HCT116 (cell line): Measurements from ENCODE around the gene NPIPB2.

Source experiments
- CTCF ChIP-seq, 3 experiments: fragments of 200-600 bp in 1 of 3; sonication (generic) in 1 of 3; IDR thresholded peaks in 2 of 3; conservative IDR thresholded peaks in 1 of 3; 2 replicates each; pipeline ENCODE4 v1.5.1; 2012 to 2017; ENCODE audit warnings: low read depth in 2 of 3, low read length in 2 of 3, antibody characterized with exemption in 1 of 3, borderline replicate concordance in 1 of 3, control low read depth in 1 of 3, mild to moderate bottlenecking in 1 of 3, mixed read lengths in 1 of 3, mixed run types in 1 of 3, moderate library complexity in 1 of 3; ENCODE audit not compliant: insufficient read depth in 1 of 3
- POLR2A ChIP-seq: IDR thresholded peaks from 2 replicates; pipeline ENCODE4 v1.7.0; 2011; ENCODE audit warnings: borderline replicate concordance; ENCODE audit not compliant: insufficient read depth, insufficient read length; ENCODE audit errors: extremely low read depth
- REST ChIP-seq: IDR thresholded peaks from 2 replicates; pipeline ENCODE4 v1.6.1; 2012; ENCODE audit warnings: low read depth

GRCh38 chr16:11980136-11980844, 38.4 kb upstream of the NPIPB2 start:
- no peak for TF ChIP-seq POLR2A
- no peak for TF ChIP-seq CTCF (IDR thresholded peaks at IDR 0.05 in 2 of 3, conservative IDR thresholded peaks at IDR 0.05 in 1 of 3; ENCODE audit: borderline replicate concordance in 1 of 3, insufficient read depth in 1 of 3, low read depth in 2 of 3, low read length in 2 of 3)
- TF ChIP-seq REST: no peak
